Transverse colon (tissue), 4 donors: Measurements from ENCODE around the gene LGR6. TPM values are rescaled to one million over a fixed set of nuclear protein-coding genes. Genes with fewer than 3 reads are reported as not detected.
A peak's percentile ranks its signal among the peaks of the same experiment; 100 is the strongest.

Experiments used
- DNase-seq: peaks from one replicate; pipeline ENCODE4 v3.0.0-alpha.2; 2019
- H3K27ac ChIP-seq, 4 donors: fragments of 200-600 bp; sonication (generic); 2 replicates each; pipeline ENCODE4 v1.5.1; 2016 to 2018; ENCODE audit warnings: inconsistent platforms in 4 of 4
- H3K27me3 ChIP-seq: fragments of 200-600 bp; sonication (generic); 2 replicates; pipeline ENCODE4 v1.5.1; 2017; ENCODE audit warnings: inconsistent platforms
- H3K36me3 ChIP-seq, 4 donors: fragments of 200-600 bp; sonication (generic); 2 replicates each; pipeline ENCODE4 v1.5.1; 2017 to 2019; ENCODE audit warnings: inconsistent platforms in 4 of 4
- H3K4me1 ChIP-seq, 4 donors: fragments of 200-600 bp; sonication (generic); 2 replicates each; pipeline ENCODE4 v1.5.1; 2017 to 2020; ENCODE audit warnings: inconsistent platforms in 4 of 4
- H3K4me3 ChIP-seq, 4 donors: fragments of 200-600 bp; sonication (generic); 1 replicate in 1 of 4; 2 replicates in 3 of 4; pipeline versions ENCODE4 v1.5.1 to v1.6.1; 2017 to 2019; ENCODE audit warnings: inconsistent platforms in 4 of 4
- H3K9me3 ChIP-seq, 2 donors: fragments of 200-600 bp; sonication (generic); 2 replicates each; pipeline ENCODE4 v1.5.1; 2017 to 2019; ENCODE audit warnings: inconsistent platforms in 2 of 2
- EP300 ChIP-seq: sonication (generic); formaldehyde crosslinking; IDR thresholded peaks from one replicate; pipeline ENCODE4 v1.6.1; 2017; ENCODE audit warnings: antibody characterized with exemption, low read depth
- POLR2A ChIP-seq: fragments of 450-650 bp; IDR thresholded peaks from one replicate; pipeline ENCODE4 v1.6.1; 2016; ENCODE audit warnings: antibody characterized with exemption, mild to moderate bottlenecking, moderate library complexity
- POLR2AphosphoS5 ChIP-seq, 3 donors: sonication (generic); formaldehyde crosslinking; IDR thresholded peaks; one replicate each; pipeline ENCODE4 v1.6.1; 2016; ENCODE audit warnings: antibody characterized with exemption in 3 of 3
- WGBS, 2 donors: methylation state at CpG; one replicate each; pipeline ENCODE4 v1.1.5; 2018; ENCODE audit warnings: low coverage in 1 of 2; 5-methylcytosine and 5-hydroxymethylcytosine counted together
- in situ Hi-C, 4 donors: fragments of 200-750 bp; cut with MboI; loops; one replicate each; pipeline versions ENCODE4 v1.15.0 to v1.15.1; 2017; ENCODE audit warnings: low sequenced_read_pairs in 3 of 4, low pct_ligation_motif_present in 1 of 4, low pct_unique_long_range_greater_than_20kb in 1 of 4
- intact Hi-C: fragments of 100-400 bp; cut with DNase I; formaldehyde crosslinking; loops from one replicate; pipeline ENCODE4 v1.15.1; 2023; ENCODE audit warnings: low total_unique reads
- total RNA-seq, 4 donors: library from RNA; depleted of rRNA; stranded (reverse); fragments of >200 nt; gene quantifications; one replicate each; pipeline ENCODE4 v1.1.0, GENCODE V29; 2016
- TF ChIP-seq, protein P1 (sequence below), 5 experiments: fragments of 200-600 bp in 3 of 5; fragments of 450-650 bp in 2 of 5; sonication (generic) in 3 of 5; IDR thresholded peaks; 1 replicate in 2 of 5; 2 replicates in 3 of 5; pipeline ENCODE4 v1.5.1; 2016 to 2017; ENCODE audit warnings: antibody characterized with exemption in 5 of 5, inconsistent platforms in 3 of 5, mild to moderate bottlenecking in 2 of 5, moderate library complexity in 1 of 5

Gene LGR6
- total RNA-seq, 4 donors from 2014 or later: 0.41 to 1.6 TPM; not detected in 2

DNA sequence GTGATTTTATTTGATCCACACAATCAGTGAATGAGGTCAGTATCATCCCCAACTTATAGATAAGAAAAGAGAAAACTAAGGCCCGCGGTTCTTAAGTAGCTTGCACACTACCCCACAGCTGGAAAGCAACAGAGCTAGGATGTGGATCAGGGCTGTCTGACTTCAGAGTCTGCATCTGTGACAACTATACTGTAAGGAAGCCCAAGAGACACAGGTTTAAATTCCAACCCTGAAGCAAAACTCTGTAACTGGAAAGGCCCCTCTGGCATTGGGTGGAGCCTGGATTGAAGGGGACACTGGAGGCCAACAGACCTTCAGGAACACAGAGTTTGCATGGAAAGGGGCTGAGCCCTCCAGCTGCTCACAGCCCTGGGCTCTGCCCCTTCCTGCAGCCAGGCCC, 40.2 kb downstream of the LGR6 start:
- DNase-seq: no peak
- Histone ChIP-seq H3K9me3 (no peaks in the 10 kb centered on the region), H3K27me3 (peaks cover 9% of the 10 kb centered on the region), H3K27ac (no peak overlapping the region), H3K4me1 (peaks cover 0 to 3% (median 0%) of the 10 kb centered on the region in 4 donors), H3K4me3 (no peak overlapping the region), H3K36me3 (no peaks in the 10 kb centered on the region)
- 75 to 82% methylated on average over 2 of the region's 2 CpGs for WGBS, 2 donors
- no peak for TF ChIP-seq POLR2A
- no peak for TF ChIP-seq EP300
- TF ChIP-seq POLR2AphosphoS5 (IDR thresholded peaks at IDR 0.05): no peak
- TF ChIP-seq, protein P1, sequence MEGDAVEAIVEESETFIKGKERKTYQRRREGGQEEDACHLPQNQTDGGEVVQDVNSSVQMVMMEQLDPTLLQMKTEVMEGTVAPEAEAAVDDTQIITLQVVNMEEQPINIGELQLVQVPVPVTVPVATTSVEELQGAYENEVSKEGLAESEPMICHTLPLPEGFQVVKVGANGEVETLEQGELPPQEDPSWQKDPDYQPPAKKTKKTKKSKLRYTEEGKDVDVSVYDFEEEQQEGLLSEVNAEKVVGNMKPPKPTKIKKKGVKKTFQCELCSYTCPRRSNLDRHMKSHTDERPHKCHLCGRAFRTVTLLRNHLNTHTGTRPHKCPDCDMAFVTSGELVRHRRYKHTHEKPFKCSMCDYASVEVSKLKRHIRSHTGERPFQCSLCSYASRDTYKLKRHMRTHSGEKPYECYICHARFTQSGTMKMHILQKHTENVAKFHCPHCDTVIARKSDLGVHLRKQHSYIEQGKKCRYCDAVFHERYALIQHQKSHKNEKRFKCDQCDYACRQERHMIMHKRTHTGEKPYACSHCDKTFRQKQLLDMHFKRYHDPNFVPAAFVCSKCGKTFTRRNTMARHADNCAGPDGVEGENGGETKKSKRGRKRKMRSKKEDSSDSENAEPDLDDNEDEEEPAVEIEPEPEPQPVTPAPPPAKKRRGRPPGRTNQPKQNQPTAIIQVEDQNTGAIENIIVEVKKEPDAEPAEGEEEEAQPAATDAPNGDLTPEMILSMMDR (IDR thresholded peaks at IDR 0.05): no peak
- intact Hi-C loops (no loop called here), in situ Hi-C loops (no loop called here)

DNA sequence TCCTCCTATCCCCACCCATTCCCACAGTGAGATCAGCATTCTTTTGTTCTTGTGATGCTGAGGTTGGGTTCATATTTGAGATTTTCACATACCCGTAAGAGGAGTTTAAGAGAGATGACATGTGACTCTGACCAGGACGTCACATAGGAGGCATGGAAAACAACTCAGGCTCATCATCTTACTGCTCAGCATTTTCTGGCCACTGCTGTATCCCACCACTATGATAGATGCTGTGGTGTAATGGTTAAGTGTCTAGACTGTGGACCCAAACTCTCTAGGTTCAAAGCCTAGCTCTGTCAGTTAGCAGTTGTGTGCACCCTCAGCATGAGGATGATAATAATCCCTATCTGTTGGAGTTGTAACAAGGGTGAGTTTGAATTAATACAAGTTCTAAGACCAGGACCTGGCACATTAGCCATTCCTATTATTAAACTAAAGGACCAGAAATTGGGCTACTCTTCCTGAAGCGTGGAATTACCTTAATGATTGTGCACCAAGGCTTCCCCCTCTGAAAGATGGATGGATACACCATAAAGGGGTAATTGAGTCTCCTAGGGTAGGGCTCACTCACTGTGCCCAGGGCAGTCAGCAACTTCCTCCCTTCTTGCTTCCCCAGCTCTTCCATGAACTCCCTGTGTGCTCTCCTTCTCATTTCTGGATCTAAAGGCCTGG, 40.9 kb downstream of the LGR6 start:
- H3K36me3 ChIP-seq: no peaks in the 10 kb centered on the region
- intact Hi-C loops (no loop called here), in situ Hi-C loops (no loop called here)
- H3K27me3 ChIP-seq: peaks cover 9% of the 10 kb centered on the region
- 87 to 100% methylated on average over 1 to 3 of the region's 3 CpGs for WGBS, 2 donors
- H3K4me1 ChIP-seq: peaks cover 0 to 3% (median 0%) of the 10 kb centered on the region in 4 donors
- no peak overlapping the region for H3K4me3 ChIP-seq
- no peak overlapping the region for H3K27ac ChIP-seq
- no peaks in the 10 kb centered on the region for H3K9me3 ChIP-seq
- DNase-seq: no peak
- TF ChIP-seq POLR2AphosphoS5 (IDR thresholded peaks at IDR 0.05) (no peak), EP300 (no peak), POLR2A (no peak)
- TF ChIP-seq, protein P1 (IDR thresholded peaks at IDR 0.05): no peak

DNA sequence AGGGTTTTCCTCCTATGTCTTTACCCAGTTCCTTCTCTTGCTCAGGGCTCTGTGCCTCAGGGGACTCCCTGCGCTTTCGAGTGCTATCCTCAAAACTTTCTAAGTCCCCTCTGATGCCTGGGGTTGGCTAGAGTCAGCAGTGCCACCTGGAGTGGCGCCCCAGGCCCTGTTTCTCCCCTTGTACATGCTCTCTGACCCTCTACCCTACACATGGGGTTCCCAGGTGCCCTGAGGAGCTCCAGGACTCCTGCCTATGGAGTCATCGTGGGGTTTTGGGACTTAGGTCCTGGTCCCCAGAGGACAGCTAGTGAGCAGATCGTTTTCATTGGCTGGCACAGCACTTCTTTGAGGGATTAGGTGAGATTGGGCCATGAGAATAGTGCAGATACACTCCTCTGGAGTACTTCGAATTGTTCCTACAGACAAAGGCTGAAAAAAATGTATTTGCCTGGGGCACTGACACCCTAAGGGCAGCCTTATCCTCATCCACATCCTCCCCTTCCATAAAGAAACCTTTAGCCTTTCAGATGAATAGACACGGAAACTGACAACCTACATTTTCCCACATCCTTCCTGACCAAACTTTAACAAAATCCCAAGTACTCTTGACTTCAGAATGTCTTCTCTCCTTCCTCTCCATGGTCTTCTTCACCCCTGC, 41.5 kb downstream of the LGR6 start:
- no peaks in the 10 kb centered on the region for H3K36me3 ChIP-seq
- in situ Hi-C loops (no loop called here), intact Hi-C loops (no loop called here)
- peaks cover 0 to 3% (median 0%) of the 10 kb centered on the region in 4 donors for H3K4me1 ChIP-seq
- 76 to 100% methylated on average over 1 to 7 of the region's 7 CpGs for WGBS, 2 donors
- TF ChIP-seq POLR2A (no peak), EP300 (no peak), POLR2AphosphoS5 (IDR thresholded peaks at IDR 0.05) (no peak)
- TF ChIP-seq, protein P1 (IDR thresholded peaks at IDR 0.05): no peak
- H3K4me3 ChIP-seq: no peak overlapping the region
- H3K9me3 ChIP-seq: no peaks in the 10 kb centered on the region
- no peak for DNase-seq
- H3K27ac ChIP-seq: no peak overlapping the region
- peaks cover 9% of the 10 kb centered on the region for H3K27me3 ChIP-seq

DNA sequence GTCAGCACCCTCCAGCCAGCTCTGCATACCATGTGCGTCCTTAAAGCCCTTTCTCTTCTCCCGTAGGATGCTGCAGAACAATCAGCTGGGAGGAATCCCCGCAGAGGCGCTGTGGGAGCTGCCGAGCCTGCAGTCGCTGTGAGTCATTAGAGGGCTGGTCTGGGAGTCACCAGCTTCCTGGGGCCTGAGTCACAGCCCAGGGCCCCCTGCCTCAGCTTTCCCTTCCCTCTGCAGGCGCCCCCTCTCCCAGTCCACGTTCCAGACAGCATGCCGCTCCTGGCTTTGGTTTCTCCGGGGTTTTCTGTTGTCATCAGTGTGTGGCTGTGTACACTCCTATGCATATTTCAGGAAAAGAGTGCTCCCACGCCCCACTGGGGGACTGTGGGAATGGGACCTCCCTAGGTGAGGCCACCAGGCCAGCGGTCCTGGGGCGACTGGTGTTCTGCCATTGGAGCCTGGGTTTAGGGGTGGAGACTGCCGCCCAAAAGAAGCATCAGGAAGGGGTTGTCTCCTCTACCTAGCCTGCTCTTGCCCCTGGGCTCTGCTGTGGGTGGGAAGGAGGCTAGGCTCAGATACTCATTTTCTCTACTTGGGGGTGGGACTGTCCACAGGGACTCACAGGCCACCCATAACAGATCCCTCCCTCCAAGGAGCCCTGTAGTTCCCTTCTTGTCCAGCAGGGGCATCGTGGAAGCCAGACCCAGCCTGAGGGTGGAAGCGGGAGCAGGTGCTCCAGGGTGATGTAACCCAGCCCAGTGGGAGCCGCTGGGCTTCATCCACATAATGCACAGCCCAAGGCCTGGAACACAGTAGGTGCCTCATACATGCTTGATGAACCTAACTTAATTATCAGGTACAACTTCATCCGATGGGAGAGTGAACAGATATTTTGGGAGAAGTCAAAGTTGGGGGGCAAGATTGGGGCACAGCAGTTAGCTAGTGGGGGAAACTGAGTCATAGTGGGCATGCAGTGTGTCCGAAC, 42.5 kb downstream of the LGR6 start:
- Histone ChIP-seq H3K36me3 (no peaks in the 10 kb centered on the region), H3K27me3 (peaks cover 9% of the 10 kb centered on the region), H3K4me1 (no peaks in the 10 kb centered on the region), H3K9me3 (no peaks in the 10 kb centered on the region), H3K27ac (no peak overlapping the region), H3K4me3 (no peak overlapping the region)
- in situ Hi-C loops (no loop called here), intact Hi-C loops (no loop called here)
- DNase-seq: peak; percentile 75
- TF ChIP-seq, protein P1 (IDR thresholded peaks at IDR 0.05): peak; percentile 82 to 93 (median 88)
- TF ChIP-seq POLR2A: no peak
- WGBS, 2 donors: 62% methylated on average over 19 of the region's 19 CpGs; no CpG with 5 or more reads in 1 of the 2 donors
